Effector memory CD8-positive, alpha-beta T cell (primary cell): Measurements from ENCODE around the gene MRPS7.
A peak's percentile ranks its signal among the peaks of the same experiment; 100 is the strongest.
"Not testable (repeated sequence)": the region's sequence is repeated elsewhere in the genome, so short reads cannot be mapped to it uniquely, and the experiment has no call there.

Experiments used
- ATAC-seq: fragments of 150-1000 bp; cut with Tn5 transposase; replicated peaks from 2 replicates; pipeline ENCODE4 v1.10.0; 2021; ENCODE audit warnings: mild to moderate bottlenecking, moderate library complexity
- DNase-seq, 3 experiments: peaks; one replicate each; pipeline ENCODE4 v3.0.0; 2021
- H3K27ac Mint-ChIP-seq, 2 donors: one replicate each; pipeline ENCODE4 v1.8.0; 2022; ENCODE audit warnings: mild to moderate bottlenecking in 2 of 2, mixed read lengths in 2 of 2, moderate library complexity in 2 of 2
- H3K27me3 Mint-ChIP-seq, 2 donors: one replicate each; pipeline ENCODE4 v1.8.0; 2022; ENCODE audit warnings: mixed read lengths in 2 of 2
- H3K36me3 Mint-ChIP-seq: one replicate; pipeline ENCODE4 v1.8.0; 2022; ENCODE audit warnings: mild to moderate bottlenecking, moderate library complexity, mixed read lengths; ENCODE audit not compliant: insufficient read depth
- H3K4me1 Mint-ChIP-seq, 2 donors: one replicate each; pipeline ENCODE4 v1.8.0; 2022; ENCODE audit warnings: low read depth in 2 of 2, mixed read lengths in 2 of 2
- H3K4me3 Mint-ChIP-seq, 2 donors: one replicate each; pipeline ENCODE4 v1.8.0; 2022; ENCODE audit warnings: mild to moderate bottlenecking in 2 of 2, mixed read lengths in 2 of 2, moderate library complexity in 2 of 2
- H3K9me3 Mint-ChIP-seq, 2 donors: one replicate each; pipeline ENCODE4 v1.8.0; 2022; ENCODE audit warnings: mixed read lengths in 2 of 2

Gene MRPS7

GRCh38 chr17:75270218-75270965, 8.7 kb downstream of the MRPS7 start:
- Mint-ChIP-seq H3K4me1 (peaks cover 20 to 22% of the 10 kb centered on the region in 2 donors), H3K27me3 (no peaks in the 10 kb centered on the region), H3K4me3 (peak overlapping the region; percentile 80 to 83), H3K36me3 (peaks cover 16% of the 10 kb centered on the region), H3K9me3 (no peaks in the 10 kb centered on the region), H3K27ac (peak overlapping the region; percentile 84 to 87)
- peak; percentile 33 for ATAC-seq
- peak; percentile 28 to 51 (median 30) for DNase-seq

GRCh38 chr17:75270966-75271232, 9.2 kb downstream of the MRPS7 start, which contains the start of gene MIF4GD:
TSS of gene MIF4GD (minus strand) at chr17:75271231. CDS start at chr17:75270195, 1,036 bp downstream.
- ATAC-seq = no peak
- H3K9me3 Mint-ChIP-seq = no peaks in the 10 kb centered on the region
- H3K36me3 Mint-ChIP-seq = peaks cover 15% of the 10 kb centered on the region
- peak within 1 kb of the TSS; percentile 84 to 87 for H3K27ac Mint-ChIP-seq
- DNase-seq = no peak
- H3K4me1 Mint-ChIP-seq = peaks cover 20 to 22% of the 10 kb centered on the region in 2 donors
- no peaks in the 10 kb centered on the region for H3K27me3 Mint-ChIP-seq
- peak within 1 kb of the TSS; percentile 83 to 86 for H3K4me3 Mint-ChIP-seq

- Mint-ChIP-seq H3K36me3 (peaks cover 10% of the 10 kb centered on the region), H3K27me3 (no peaks in the 10 kb centered on the region), H3K9me3 (no peaks in the 10 kb centered on the region), H3K4me1 (peaks cover 20 to 22% of the 10 kb centered on the region in 2 donors), H3K27ac (peak overlapping the region; percentile 79 to 84), H3K4me3 (peak overlapping the region; percentile 81 to 86)
- peak; percentile 87 for ATAC-seq
- peak; percentile 83 to 92 (median 90) for DNase-seq
Measured at GRCh38 chr17:75271233-75271954, 9.7 kb downstream of the MRPS7 start.

GRCh38 chr17:75271955-75272847, 10.5 kb downstream of the MRPS7 start:
- no peaks in the 10 kb centered on the region for H3K9me3 Mint-ChIP-seq
- no peaks in the 10 kb centered on the region for H3K27me3 Mint-ChIP-seq
- peak overlapping the region; percentile 81 to 86 for H3K4me3 Mint-ChIP-seq
- DNase-seq = no peak
- peaks cover 6% of the 10 kb centered on the region for H3K36me3 Mint-ChIP-seq
- peaks cover 20 to 22% of the 10 kb centered on the region in 2 donors for H3K4me1 Mint-ChIP-seq
- H3K27ac Mint-ChIP-seq = peak overlapping the region; percentile 79 to 84
- ATAC-seq = no peak

- peaks cover 20 to 22% of the 10 kb centered on the region in 2 donors for H3K4me1 Mint-ChIP-seq
- no peaks in the 10 kb centered on the region for H3K9me3 Mint-ChIP-seq
- DNase-seq = no peak
- peak overlapping the region; percentile 79 to 84 for H3K27ac Mint-ChIP-seq
- peaks cover 10% of the 10 kb centered on the region for H3K36me3 Mint-ChIP-seq
- ATAC-seq = no peak
- H3K4me3 Mint-ChIP-seq = peak overlapping the region; percentile 18 to 86
- no peaks in the 10 kb centered on the region for H3K27me3 Mint-ChIP-seq
Measured at GRCh38 chr17:75272848-75273184, 11.1 kb downstream of the MRPS7 start.

- H3K36me3 Mint-ChIP-seq = peaks cover 15% of the 10 kb centered on the region
- ATAC-seq (no peak), DNase-seq (no peak)
- H3K27ac Mint-ChIP-seq = peak overlapping the region; percentile 67 to 79
- H3K4me1 Mint-ChIP-seq = peaks cover 19 to 20% of the 10 kb centered on the region in 2 donors
- H3K9me3 Mint-ChIP-seq = no peaks in the 10 kb centered on the region
- peak overlapping the region; percentile 11 to 41 for H3K4me3 Mint-ChIP-seq
- no peaks in the 10 kb centered on the region for H3K27me3 Mint-ChIP-seq
Measured at GRCh38 chr17:75273977-75274708, 12.5 kb downstream of the MRPS7 start.

- H3K27ac Mint-ChIP-seq = no peak overlapping the region
- no peaks in the 10 kb centered on the region for H3K9me3 Mint-ChIP-seq
- no peak for DNase-seq
- no peak for ATAC-seq
- H3K27me3 Mint-ChIP-seq = no peaks in the 10 kb centered on the region
- H3K4me3 Mint-ChIP-seq = no peak overlapping the region
- peaks cover 4 to 10% of the 10 kb centered on the region in 2 donors for H3K4me1 Mint-ChIP-seq
- peaks cover 24% of the 10 kb centered on the region for H3K36me3 Mint-ChIP-seq
Measured at GRCh38 chr17:75277664-75278071, 16.0 kb downstream of the MRPS7 start.

GRCh38 chr17:75280189-75280588, 18.5 kb downstream of the MRPS7 start:
- not testable (repeated sequence) for ATAC-seq, H3K4me1 Mint-ChIP-seq, H3K27ac Mint-ChIP-seq, H3K4me3 Mint-ChIP-seq, H3K27me3 Mint-ChIP-seq, H3K9me3 Mint-ChIP-seq, DNase-seq
- H3K36me3 Mint-ChIP-seq = peaks cover 29% of the 10 kb centered on the region

GRCh38 chr17:75285123-75285522, 23.4 kb downstream of the MRPS7 start:
- Mint-ChIP-seq H3K4me3 (no peak overlapping the region), H3K36me3 (peaks cover 30% of the 10 kb centered on the region), H3K9me3 (no peaks in the 10 kb centered on the region), H3K4me1 (peaks cover 6 to 14% of the 10 kb centered on the region in 2 donors), H3K27me3 (no peaks in the 10 kb centered on the region), H3K27ac (no peak overlapping the region)
- DNase-seq (no peak), ATAC-seq (no peak)

GRCh38 chr17:75287221-75287620, 25.5 kb downstream of the MRPS7 start:
- no peaks in the 10 kb centered on the region for H3K27me3 Mint-ChIP-seq
- H3K4me1 Mint-ChIP-seq = peaks cover 10 to 14% of the 10 kb centered on the region in 2 donors
- H3K4me3 Mint-ChIP-seq = no peak overlapping the region
- DNase-seq (no peak), ATAC-seq (no peak)
- no peaks in the 10 kb centered on the region for H3K9me3 Mint-ChIP-seq
- H3K36me3 Mint-ChIP-seq = peaks cover 24% of the 10 kb centered on the region
- no peak overlapping the region for H3K27ac Mint-ChIP-seq

GRCh38 chr17:75288359-75288758, 26.7 kb downstream of the MRPS7 start:
- H3K4me3 Mint-ChIP-seq = peak overlapping the region; percentile 96 to 99
- no peaks in the 10 kb centered on the region for H3K9me3 Mint-ChIP-seq
- H3K36me3 Mint-ChIP-seq = peaks cover 21% of the 10 kb centered on the region
- H3K27ac Mint-ChIP-seq = peak overlapping the region; percentile 22 to 98
- ATAC-seq (no peak), DNase-seq (no peak)
- no peaks in the 10 kb centered on the region for H3K27me3 Mint-ChIP-seq
- peaks cover 10 to 14% of the 10 kb centered on the region in 2 donors for H3K4me1 Mint-ChIP-seq

GRCh38 chr17:75288770-75289114, 27.1 kb downstream of the MRPS7 start:
- Mint-ChIP-seq H3K4me1 (peaks cover 10 to 12% of the 10 kb centered on the region in 2 donors), H3K9me3 (no peaks in the 10 kb centered on the region), H3K36me3 (peaks cover 19% of the 10 kb centered on the region), H3K27ac (peak overlapping the region; percentile 98 to 99), H3K27me3 (no peaks in the 10 kb centered on the region), H3K4me3 (peak overlapping the region; percentile 96 to 99)
- DNase-seq (peak in 2 of 3 experiments; percentile 17 to 35), ATAC-seq (peak; percentile 7)
